HG02759 (cell line): Measurements from ENCODE around the gene PGAM1.
"Not testable (repeated sequence)": the region's sequence is repeated elsewhere in the genome, so short reads cannot be mapped to it uniquely, and the experiment has no call there.

Source experiments
- ATAC-seq: cut with Tn5 transposase; IDR thresholded peaks from one replicate; pipeline ENCODE4 v1.9.1; 2021; ENCODE audit warnings: mild to moderate bottlenecking, moderate library complexity; ENCODE audit not compliant: unreplicated experiment

PGAM1 gene

GRCh38 chr10:97454330-97455036, 28.5 kb downstream of the PGAM1 start:
- no peak for ATAC-seq

GRCh38 chr10:97456034-97456685, 30.2 kb downstream of the PGAM1 start:
- no peak for ATAC-seq

- ATAC-seq, result no peak
These were observed 30.7 kb downstream of the PGAM1 start for GRCh38 chr10:97456686-97457065.

- ATAC-seq, result no peak
These were observed 33.1 kb downstream of the PGAM1 start for GRCh38 chr10:97459111-97459510.

- no peak for ATAC-seq
These were observed 33.9 kb downstream of the PGAM1 start for GRCh38 chr10:97459933-97460332.

- ATAC-seq, result no peak
These were observed 36.3 kb downstream of the PGAM1 start for GRCh38 chr10:97462309-97462708.

- peak; percentile 49 for ATAC-seq
These were observed 37.6 kb downstream of the PGAM1 start for GRCh38 chr10:97463363-97464132.

GRCh38 chr10:97464226-97464625, 38.2 kb downstream of the PGAM1 start:
- ATAC-seq, result no peak

- ATAC-seq, result no peak
These were observed 40.0 kb downstream of the PGAM1 start for GRCh38 chr10:97465982-97466381.

- no peak for ATAC-seq
These were observed 40.8 kb downstream of the PGAM1 start for GRCh38 chr10:97466755-97467154.

- peak; percentile 55 for ATAC-seq
These were observed 42.2 kb downstream of the PGAM1 start for GRCh38 chr10:97468162-97468561.

- ATAC-seq, result not testable (repeated sequence)
These were observed 42.8 kb downstream of the PGAM1 start for GRCh38 chr10:97468781-97469180.

- ATAC-seq, result no peak
These were observed 48.9 kb downstream of the PGAM1 start for GRCh38 chr10:97474918-97475317.

- ATAC-seq, result no peak
These were observed 50.1 kb downstream of the PGAM1 start for GRCh38 chr10:97475936-97476594.

GRCh38 chr10:97479410-97479809, 53.4 kb downstream of the PGAM1 start:
- ATAC-seq, result not testable (repeated sequence)

GRCh38 chr10:97479939-97480338, 53.9 kb downstream of the PGAM1 start:
- ATAC-seq, result no peak

- ATAC-seq, result no peak
These were observed 55.1 kb downstream of the PGAM1 start for GRCh38 chr10:97481071-97481470.

- ATAC-seq, result no peak
These were observed 56.4 kb downstream of the PGAM1 start for GRCh38 chr10:97482381-97482780.
